GM10248 (cell line): Measurements from ENCODE around the gene PCYT2.

Experiments
- CTCF ChIA-PET: fragments of 300-600 bp; sonication (Branson Sonifier 250); formaldehyde crosslinking; extraction: SDS; loops from one replicate; lab custom pipeline; 2021; ENCODE audit warnings: antibody characterized with exemption; lab: Yijun Ruan, JAX
- POLR2A ChIA-PET: fragments of 350-650 bp; sonication (Branson Sonifier 250); formaldehyde crosslinking; extraction: SDS; loops from one replicate; lab custom pipeline; 2020; ENCODE audit warnings: antibody characterized with exemption; lab: Yijun Ruan, JAX
- DNase-seq: peaks from one replicate; pipeline ENCODE4 v3.0.0; 2012; ENCODE audit errors: extremely low spot score
- CTCF ChIP-seq: IDR thresholded peaks from 2 replicates; pipeline ENCODE4 v1.5.1; 2012; ENCODE audit warnings: mild to moderate bottlenecking, low read depth; ENCODE audit errors: extremely low read depth, missing control alignments, control extremely low read depth

PCYT2 gene

GRCh38 chr17:81934850-81935708, 23.9 kb upstream of the PCYT2 start:
- no peak for TF ChIP-seq CTCF
- ChIA-PET CTCF (no interaction called here), POLR2A (interaction anchor here (0.7 to 0.9 kb wide), 2 partner anchors 9 to 12 kb away, joined by 3 read pairs; no protein-coding TSS in a partner anchor)
- no peak for DNase-seq

- no peak for DNase-seq
- no peak for TF ChIP-seq CTCF
- POLR2A ChIA-PET: interaction anchor here (0.7 kb wide), 1 partner anchor 11 kb away, joined by 3 read pairs; no protein-coding TSS in a partner anchor
- CTCF ChIA-PET: no interaction called here
These were observed 23.0 kb upstream of the PCYT2 start for GRCh38 chr17:81934098-81934757.

- no peak for DNase-seq
- ChIA-PET POLR2A (no interaction called here), CTCF (interaction anchor here (1.0 to 1.4 kb wide), 2 partner anchors 16 to 27 kb away, joined by 3 read pairs; no protein-coding TSS in a partner anchor)
- TF ChIP-seq CTCF: no peak
These were observed 22.0 kb upstream of the PCYT2 start for GRCh38 chr17:81933178-81933699.

GRCh38 chr17:81932333-81932983, 21.3 kb upstream of the PCYT2 start:
- no peak for TF ChIP-seq CTCF
- DNase-seq: no peak
- ChIA-PET POLR2A (no interaction called here), CTCF (interaction anchor here (1.0 to 1.4 kb wide), 2 partner anchors 15 to 27 kb away, joined by 3 read pairs; no protein-coding TSS in a partner anchor)

GRCh38 chr17:81931557-81932332, 20.5 kb upstream of the PCYT2 start:
- CTCF ChIA-PET: no interaction called here
- DNase-seq: no peak
- TF ChIP-seq CTCF: no peak
- POLR2A ChIA-PET: no interaction called here
